Tibial nerve (tissue), 3 donors: ENCODE data around the gene DMD.

ENCODE experiments used
- EP300 ChIP-seq, 2 donors: sonication (generic); formaldehyde crosslinking; IDR thresholded peaks; one replicate each; pipeline ENCODE4 v1.6.1; 2017; ENCODE audit warnings: antibody characterized with exemption in 2 of 2, mild to moderate bottlenecking in 1 of 2
- POLR2A ChIP-seq, 2 donors: fragments of 450-650 bp; IDR thresholded peaks; one replicate each; pipeline ENCODE4 v1.6.1; 2017; ENCODE audit warnings: antibody characterized with exemption in 2 of 2, mild to moderate bottlenecking in 2 of 2, moderate library complexity in 2 of 2

DNA sequence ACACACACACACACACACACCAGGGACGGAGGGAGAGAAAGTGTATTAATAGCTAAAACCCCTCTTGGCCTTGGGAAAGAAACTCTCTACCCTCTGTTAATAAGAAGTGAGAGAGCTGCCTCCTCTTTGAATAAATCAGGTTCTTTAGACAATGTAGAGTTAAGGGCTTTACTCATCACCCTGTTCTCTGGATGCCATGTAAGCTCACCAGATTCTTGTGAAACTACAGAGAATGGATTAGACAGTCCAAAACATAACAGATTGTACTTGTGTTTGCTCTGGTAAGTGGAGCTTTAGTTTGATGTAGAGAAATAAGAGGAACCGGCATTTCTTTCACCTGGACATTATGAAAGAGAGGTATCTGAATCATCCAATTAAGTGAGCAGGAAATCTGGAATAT, 263.2 kb downstream of the DMD start:
- TF ChIP-seq POLR2A (IDR thresholded peaks at IDR 0.05): no peak
- TF ChIP-seq EP300 (IDR thresholded peaks at IDR 0.05): no peak
